Esophagus squamous epithelium (tissue), 4 donors: Measurements from ENCODE around the gene LSMEM2.

Source experiments
- CTCF ChIP-seq, 6 experiments: fragments of 450-650 bp in 4 of 6; fragments of 200-600 bp in 2 of 6; sonication (generic) in 2 of 6; IDR thresholded peaks; one replicate each; pipeline ENCODE4 v1.5.1; 2016 to 2019; ENCODE audit warnings: antibody characterized with exemption in 6 of 6, mild to moderate bottlenecking in 4 of 6, moderate library complexity in 4 of 6
- POLR2A ChIP-seq, 4 donors: fragments of 450-650 bp; IDR thresholded peaks; one replicate each; pipeline ENCODE4 v1.6.1; 2017; ENCODE audit warnings: antibody characterized with exemption in 4 of 4, mild to moderate bottlenecking in 4 of 4, moderate library complexity in 3 of 4

- TF ChIP-seq CTCF (IDR thresholded peaks at IDR 0.05), result no peak
- no peak for TF ChIP-seq POLR2A (IDR thresholded peaks at IDR 0.05)
Measured at GRCh38 chr3:50319894-50320625, 41.2 kb downstream of the LSMEM2 start.
